Myocyte (in vitro differentiated cells): ENCODE data around the gene NOCT. TPM values are rescaled to one million over a fixed set of nuclear protein-coding genes. Genes with fewer than 3 reads are reported as not detected.
A peak's percentile ranks its signal among the peaks of the same experiment; 100 is the strongest.
"Not testable (repeated sequence)": the region's sequence is repeated elsewhere in the genome, so short reads cannot be mapped to it uniquely, and the experiment has no call there.

Source experiments
- DNase-seq: peaks from one replicate; pipeline ENCODE4 v3.0.0-alpha.2; 2012; ENCODE audit warnings: low read depth
- total RNA-seq: library from RNA; depleted of rRNA; stranded (reverse); fragments of >200 nt; gene quantifications from 2 replicates; pipeline ENCODE4 v1.2.3, GENCODE V29; 2014

The NOCT gene
- total RNA-seq, 1 donor from 2014 or later: 24.0 TPM

- DNase-seq: not testable (repeated sequence)
These were observed 7.3 kb upstream of the NOCT start for GRCh38 chr4:139008278-139008677.

- DNase-seq: no peak
These were observed 5.9 kb upstream of the NOCT start for GRCh38 chr4:139009702-139010101.

- no peak for DNase-seq
These were observed 4.2 kb upstream of the NOCT start for GRCh38 chr4:139011225-139011950.

- peak; percentile 81 for DNase-seq
These were observed 961 bp upstream of the NOCT start for GRCh38 chr4:139014371-139015268.

- peak; percentile 46 for DNase-seq
These were observed 429 bp downstream of the NOCT start for GRCh38 chr4:139015948-139016471.

GRCh38 chr4:139017861-139018260, 2.3 kb downstream of the NOCT start:
- no peak for DNase-seq

GRCh38 chr4:139018501-139018900, 2.9 kb downstream of the NOCT start:
- DNase-seq: no peak

GRCh38 chr4:139018971-139019758, 3.6 kb downstream of the NOCT start:
- peak; percentile 55 for DNase-seq

GRCh38 chr4:139020384-139020783, 4.8 kb downstream of the NOCT start:
- no peak for DNase-seq

GRCh38 chr4:139021071-139021470, 5.5 kb downstream of the NOCT start:
- DNase-seq: not testable (repeated sequence)

GRCh38 chr4:139022835-139023234, 7.3 kb downstream of the NOCT start:
- DNase-seq: no peak

GRCh38 chr4:139024686-139025085, 9.1 kb downstream of the NOCT start:
- no peak for DNase-seq

GRCh38 chr4:139025841-139026240, 10.3 kb downstream of the NOCT start:
- no peak for DNase-seq

GRCh38 chr4:139027776-139028175, 12.2 kb downstream of the NOCT start:
- no peak for DNase-seq

- no peak for DNase-seq
These were observed 12.6 kb downstream of the NOCT start for GRCh38 chr4:139028191-139028661.

GRCh38 chr4:139029866-139030363, 14.3 kb downstream of the NOCT start:
- DNase-seq: not testable (repeated sequence)

GRCh38 chr4:139030614-139031235, 15.1 kb downstream of the NOCT start:
- DNase-seq: peak; percentile 85

GRCh38 chr4:139035650-139036049, 20.1 kb downstream of the NOCT start:
- peak; percentile 49 for DNase-seq

GRCh38 chr4:139036885-139037284, 21.3 kb downstream of the NOCT start:
- no peak for DNase-seq

- DNase-seq: no peak
These were observed 23.4 kb downstream of the NOCT start for GRCh38 chr4:139038874-139039443.
